NB4 (cell line): ENCODE results near the gene ENPP3.

Source experiments
- DNase-seq: peaks from one replicate; pipeline ENCODE4 v3.0.0; 2010; ENCODE audit warnings: low read depth
- H3K4me3 ChIP-seq: one replicate; pipeline ENCODE4 v1.5.1; 2011; ENCODE audit warnings: mild to moderate bottlenecking, low read depth, low read length, moderate library complexity
- MAX ChIP-seq: IDR thresholded peaks from 2 replicates; pipeline ENCODE4 v1.6.1; 2011; ENCODE audit warnings: low read depth, low read length
- MYC ChIP-seq: IDR thresholded peaks from 2 replicates; pipeline ENCODE4 v1.6.1; 2011; ENCODE audit warnings: low read depth, low read length
- POLR2A ChIP-seq: IDR thresholded peaks from 2 replicates; pipeline ENCODE4 v1.6.1; 2011; ENCODE audit warnings: mild to moderate bottlenecking; ENCODE audit not compliant: insufficient read length; ENCODE audit errors: extremely low read depth
- TF ChIP-seq, protein P1 (sequence below): IDR thresholded peaks from one replicate; pipeline ENCODE4 v1.5.1; 2012; ENCODE audit warnings: low read depth, low read length

The ENPP3 gene

GRCh38 chr6:131629651-131630050, 7.5 kb upstream of the ENPP3 start:
- H3K4me3 ChIP-seq = no peak overlapping the region
- no peak for DNase-seq
- TF ChIP-seq MAX = no peak
- no peak for TF ChIP-seq MYC
- no peak for TF ChIP-seq POLR2A
- TF ChIP-seq, protein P1, sequence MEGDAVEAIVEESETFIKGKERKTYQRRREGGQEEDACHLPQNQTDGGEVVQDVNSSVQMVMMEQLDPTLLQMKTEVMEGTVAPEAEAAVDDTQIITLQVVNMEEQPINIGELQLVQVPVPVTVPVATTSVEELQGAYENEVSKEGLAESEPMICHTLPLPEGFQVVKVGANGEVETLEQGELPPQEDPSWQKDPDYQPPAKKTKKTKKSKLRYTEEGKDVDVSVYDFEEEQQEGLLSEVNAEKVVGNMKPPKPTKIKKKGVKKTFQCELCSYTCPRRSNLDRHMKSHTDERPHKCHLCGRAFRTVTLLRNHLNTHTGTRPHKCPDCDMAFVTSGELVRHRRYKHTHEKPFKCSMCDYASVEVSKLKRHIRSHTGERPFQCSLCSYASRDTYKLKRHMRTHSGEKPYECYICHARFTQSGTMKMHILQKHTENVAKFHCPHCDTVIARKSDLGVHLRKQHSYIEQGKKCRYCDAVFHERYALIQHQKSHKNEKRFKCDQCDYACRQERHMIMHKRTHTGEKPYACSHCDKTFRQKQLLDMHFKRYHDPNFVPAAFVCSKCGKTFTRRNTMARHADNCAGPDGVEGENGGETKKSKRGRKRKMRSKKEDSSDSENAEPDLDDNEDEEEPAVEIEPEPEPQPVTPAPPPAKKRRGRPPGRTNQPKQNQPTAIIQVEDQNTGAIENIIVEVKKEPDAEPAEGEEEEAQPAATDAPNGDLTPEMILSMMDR = no peak

- TF ChIP-seq MYC (no peak), MAX (no peak), POLR2A (no peak)
- TF ChIP-seq, protein P1 = no peak
- DNase-seq = no peak
- no peak overlapping the region for H3K4me3 ChIP-seq
Measured at GRCh38 chr6:131631625-131632289, 5.3 kb upstream of the ENPP3 start.

GRCh38 chr6:131635384-131636340, 1.4 kb upstream of the ENPP3 start:
- TF ChIP-seq, protein P1 = no peak
- TF ChIP-seq POLR2A = no peak
- no peak for TF ChIP-seq MYC
- no peak for TF ChIP-seq MAX

GRCh38 chr6:131638013-131638412, 911 bp downstream of the ENPP3 start:
- no peak overlapping the region for H3K4me3 ChIP-seq
- DNase-seq = no peak
- TF ChIP-seq MYC (no peak), POLR2A (no peak), MAX (no peak)
- TF ChIP-seq, protein P1 = no peak

More at GRCh38 chr6:131635384-131636340, 1.4 kb upstream of the ENPP3 start:
- DNase-seq = no peak
- no peak overlapping the region for H3K4me3 ChIP-seq

DNA sequence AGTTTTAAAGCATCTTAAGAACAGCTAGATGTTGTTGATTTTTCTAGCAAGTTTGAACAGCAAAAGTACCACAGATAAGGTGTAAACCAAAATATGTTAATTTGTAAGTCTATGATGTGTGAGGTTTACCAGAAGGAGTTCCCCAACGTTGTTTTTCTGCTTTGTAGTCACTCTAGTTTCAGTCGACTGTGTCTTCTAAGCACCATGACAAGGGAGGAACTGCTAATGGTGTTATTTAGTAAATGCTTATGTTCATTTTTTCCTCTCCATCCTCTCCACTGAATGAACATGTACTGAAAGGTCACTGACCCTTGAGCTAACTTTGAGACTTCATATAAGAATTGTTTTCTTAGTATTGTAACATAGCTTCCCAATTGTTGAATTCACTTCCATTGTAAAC, 3.0 kb downstream of the ENPP3 start:
- TF ChIP-seq, protein P1 = no peak
- no peak for DNase-seq

More for the DNA sequence above, 3.0 kb downstream of the ENPP3 start:
- no peak overlapping the region for H3K4me3 ChIP-seq
